GM13976 (cell line): ENCODE results near the gene SPC24.
A peak's percentile ranks its signal among the peaks of the same experiment; 100 is the strongest.
"Not testable (repeated sequence)": the region's sequence is repeated elsewhere in the genome, so short reads cannot be mapped to it uniquely, and the experiment has no call there.

ENCODE experiments used
- DNase-seq: peaks from one replicate; pipeline ENCODE4 v3.0.0; 2012; ENCODE audit warnings: low spot score
- in situ Hi-C: fragments of 300-500 bp; cut with MboI; formaldehyde crosslinking; loops from one replicate; pipeline ENCODE4 v1.12.0; 2022; ENCODE audit warnings: low sequenced_read_pairs, mixed read lengths, inconsistent platforms; ENCODE audit not compliant: unreplicated experiment
- TF ChIP-seq, protein P1 (sequence below): IDR thresholded peaks from 2 replicates; pipeline ENCODE4 v1.5.1; 2012; ENCODE audit warnings: borderline replicate concordance, mild to moderate bottlenecking; ENCODE audit not compliant: insufficient read depth; ENCODE audit errors: extremely low read depth, missing control alignments, control extremely low read depth

Gene SPC24

DNA sequence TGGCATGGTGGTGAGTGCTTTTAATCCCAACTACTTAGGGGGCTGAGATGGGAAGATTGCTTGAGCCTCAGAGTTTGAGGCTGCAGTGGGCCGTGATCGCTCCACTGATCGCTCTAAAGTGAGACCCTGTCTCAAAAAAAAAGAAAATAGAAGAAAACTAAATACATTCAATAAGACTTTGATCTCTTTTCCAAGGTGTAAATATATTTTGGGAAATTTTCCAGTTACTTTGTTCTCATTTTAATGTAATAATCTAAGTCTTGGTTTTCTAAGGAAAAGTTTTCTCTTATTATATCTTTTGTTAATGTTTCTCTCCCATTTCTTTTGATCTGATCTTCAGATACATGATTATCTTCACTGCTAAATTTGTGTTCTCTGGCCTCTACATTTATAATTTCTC lies 56.7 kb downstream of the SPC24 start:
- no peak for DNase-seq
- in situ Hi-C loops = no loop called here
- TF ChIP-seq, protein P1, sequence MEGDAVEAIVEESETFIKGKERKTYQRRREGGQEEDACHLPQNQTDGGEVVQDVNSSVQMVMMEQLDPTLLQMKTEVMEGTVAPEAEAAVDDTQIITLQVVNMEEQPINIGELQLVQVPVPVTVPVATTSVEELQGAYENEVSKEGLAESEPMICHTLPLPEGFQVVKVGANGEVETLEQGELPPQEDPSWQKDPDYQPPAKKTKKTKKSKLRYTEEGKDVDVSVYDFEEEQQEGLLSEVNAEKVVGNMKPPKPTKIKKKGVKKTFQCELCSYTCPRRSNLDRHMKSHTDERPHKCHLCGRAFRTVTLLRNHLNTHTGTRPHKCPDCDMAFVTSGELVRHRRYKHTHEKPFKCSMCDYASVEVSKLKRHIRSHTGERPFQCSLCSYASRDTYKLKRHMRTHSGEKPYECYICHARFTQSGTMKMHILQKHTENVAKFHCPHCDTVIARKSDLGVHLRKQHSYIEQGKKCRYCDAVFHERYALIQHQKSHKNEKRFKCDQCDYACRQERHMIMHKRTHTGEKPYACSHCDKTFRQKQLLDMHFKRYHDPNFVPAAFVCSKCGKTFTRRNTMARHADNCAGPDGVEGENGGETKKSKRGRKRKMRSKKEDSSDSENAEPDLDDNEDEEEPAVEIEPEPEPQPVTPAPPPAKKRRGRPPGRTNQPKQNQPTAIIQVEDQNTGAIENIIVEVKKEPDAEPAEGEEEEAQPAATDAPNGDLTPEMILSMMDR = no peak

DNA sequence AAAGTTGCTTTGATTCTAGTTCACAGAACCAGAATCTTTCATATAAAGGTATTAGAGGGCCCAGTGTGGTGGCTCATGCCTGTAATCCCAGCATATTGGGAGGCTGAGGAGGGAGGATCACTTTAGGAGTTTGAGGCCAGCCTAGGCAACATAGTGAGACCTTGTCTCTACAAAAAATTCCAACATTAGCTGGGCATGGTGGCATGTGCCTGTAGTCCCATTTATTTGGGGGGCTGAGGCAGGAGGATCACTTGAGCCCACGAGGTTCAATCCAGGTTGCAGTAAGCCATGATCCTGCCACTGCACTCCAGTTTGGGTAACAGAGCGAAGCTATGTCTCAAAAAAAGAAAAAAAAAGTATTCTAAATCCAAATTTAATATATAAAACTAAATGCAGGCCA lies 57.3 kb downstream of the SPC24 start:
- in situ Hi-C loops = no loop called here
- TF ChIP-seq, protein P1 = no peak
- DNase-seq = no peak

DNA sequence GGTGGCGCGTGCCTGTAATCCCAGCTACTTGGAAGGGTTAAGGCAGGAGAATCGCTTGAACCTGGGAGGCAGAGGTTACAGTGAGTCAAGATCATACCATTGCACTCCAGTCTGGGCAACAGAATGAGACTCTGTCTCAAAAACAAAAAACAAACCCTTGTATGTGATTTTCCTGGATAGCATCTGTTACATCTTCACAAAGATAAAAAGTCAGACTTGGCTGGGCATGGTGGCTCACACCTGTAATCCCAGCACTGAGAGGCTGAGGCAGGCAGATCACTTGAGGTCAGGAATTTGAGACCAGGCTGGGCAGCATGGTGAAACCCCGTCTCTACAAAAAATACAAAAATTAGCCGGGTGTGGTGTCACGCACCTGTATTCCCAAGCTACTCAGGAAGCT lies 58.2 kb downstream of the SPC24 start:
- in situ Hi-C loops, DNase-seq: not testable (repeated sequence)

DNA sequence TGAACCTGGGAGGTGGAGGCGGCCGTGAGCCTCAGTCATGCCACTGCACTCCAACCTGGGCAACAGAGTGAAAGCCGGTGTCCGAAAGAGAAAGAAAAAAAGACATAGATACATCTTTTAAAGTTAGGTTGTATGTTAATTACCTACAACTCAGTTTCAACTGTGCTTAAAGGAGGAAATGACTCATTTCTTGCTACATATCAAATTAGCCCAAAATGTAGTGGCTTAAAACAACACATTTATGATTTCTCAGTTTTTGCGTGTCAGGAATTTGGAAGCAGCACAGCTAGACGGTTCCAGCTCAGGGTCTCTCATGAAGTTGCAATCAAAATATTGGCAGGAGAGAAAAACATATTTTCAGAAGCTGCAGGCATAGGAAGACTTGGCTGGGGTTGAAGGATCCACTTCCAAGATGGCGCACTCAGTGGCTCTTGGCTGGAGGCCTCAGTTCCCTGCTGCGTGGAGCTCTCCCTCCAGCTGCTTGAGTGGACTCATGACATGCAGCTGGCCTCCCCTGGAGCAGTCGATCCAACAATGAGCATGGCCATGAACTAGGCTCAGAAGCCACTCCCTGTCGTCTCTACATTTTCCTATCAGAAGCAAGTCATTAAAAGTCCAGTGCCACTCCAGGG lies 59.3 kb downstream of the SPC24 start:
- in situ Hi-C loops = no loop called here
- DNase-seq = peak; percentile 54
- TF ChIP-seq, protein P1 = no peak
